GM12872 (cell line): Measurements from ENCODE around the gene ABI3BP.

ENCODE experiments used
- CTCF ChIP-seq: IDR thresholded peaks from 3 replicates; pipeline ENCODE4 v1.5.1; 2011; ENCODE audit warnings: low read depth, mild to moderate bottlenecking, low read length, moderate library complexity; ENCODE audit not compliant: insufficient read depth

Gene ABI3BP

GRCh38 chr3:100702980-100703345, 290.3 kb downstream of the ABI3BP start:
- TF ChIP-seq CTCF: no peak

- TF ChIP-seq CTCF: no peak
These were observed 290.9 kb downstream of the ABI3BP start for GRCh38 chr3:100702082-100702979.

GRCh38 chr3:100700708-100701107, 292.5 kb downstream of the ABI3BP start:
- TF ChIP-seq CTCF: no peak
